Hematopoietic multipotent progenitor cell treated with erythropoietin and hydrocortisone succinate and interleukin-3 and kit ligand, for 6 days (in vitro differentiated cells): ENCODE results near the gene SLC2A3.
"Not testable (repeated sequence)": the region's sequence is repeated elsewhere in the genome, so short reads cannot be mapped to it uniquely, and the experiment has no call there.

Source experiments
- DNase-seq: peaks from one replicate; pipeline ENCODE4 v3.0.0-alpha.2; 2015

Gene SLC2A3

GRCh38 chr12:7915661-7916403, 20.2 kb downstream of the SLC2A3 start:
- DNase-seq, result peak; percentile 72

DNA sequence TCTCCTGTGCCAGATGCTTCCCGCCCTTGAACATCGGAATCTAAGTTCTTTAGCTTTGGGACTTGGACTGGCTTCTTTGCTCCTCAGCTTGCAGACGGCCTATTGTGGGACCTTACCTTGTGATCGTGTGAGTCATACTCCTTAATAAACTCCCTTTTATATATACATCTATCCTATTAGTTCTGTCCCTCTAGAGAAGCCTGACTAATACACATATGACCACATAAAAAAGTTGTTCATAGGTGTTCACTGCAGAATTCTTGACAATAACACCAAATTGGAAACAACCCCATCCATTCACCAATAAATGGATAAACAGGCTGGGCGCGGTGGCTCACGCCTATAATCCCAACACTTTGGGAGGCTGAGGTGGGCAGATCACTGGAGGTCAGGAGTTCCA, 25.9 kb downstream of the SLC2A3 start:
- not testable (repeated sequence) for DNase-seq

- peak; percentile 95 for DNase-seq
Measured at GRCh38 chr12:7907009-7907408, 29.0 kb downstream of the SLC2A3 start.

DNA sequence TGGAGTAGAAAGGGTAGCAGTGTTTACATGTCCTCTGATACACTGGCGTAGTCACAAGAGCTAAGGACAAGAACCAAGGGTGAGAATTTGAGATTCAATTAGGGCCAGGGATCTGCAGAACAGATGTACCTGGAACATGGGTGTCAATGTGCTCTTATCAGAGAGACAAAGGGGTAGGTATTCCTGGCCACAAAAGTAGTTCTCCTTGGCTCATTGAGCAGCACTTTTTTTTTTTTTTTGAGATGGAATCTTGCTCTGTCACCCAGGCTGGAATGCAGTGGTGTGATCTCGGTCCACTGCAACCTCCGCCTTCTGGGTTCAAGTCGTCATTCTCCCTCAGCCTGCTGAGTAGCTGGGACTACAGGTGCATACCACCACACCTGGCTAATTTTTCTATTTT, 29.7 kb downstream of the SLC2A3 start:
- not testable (repeated sequence) for DNase-seq

DNA sequence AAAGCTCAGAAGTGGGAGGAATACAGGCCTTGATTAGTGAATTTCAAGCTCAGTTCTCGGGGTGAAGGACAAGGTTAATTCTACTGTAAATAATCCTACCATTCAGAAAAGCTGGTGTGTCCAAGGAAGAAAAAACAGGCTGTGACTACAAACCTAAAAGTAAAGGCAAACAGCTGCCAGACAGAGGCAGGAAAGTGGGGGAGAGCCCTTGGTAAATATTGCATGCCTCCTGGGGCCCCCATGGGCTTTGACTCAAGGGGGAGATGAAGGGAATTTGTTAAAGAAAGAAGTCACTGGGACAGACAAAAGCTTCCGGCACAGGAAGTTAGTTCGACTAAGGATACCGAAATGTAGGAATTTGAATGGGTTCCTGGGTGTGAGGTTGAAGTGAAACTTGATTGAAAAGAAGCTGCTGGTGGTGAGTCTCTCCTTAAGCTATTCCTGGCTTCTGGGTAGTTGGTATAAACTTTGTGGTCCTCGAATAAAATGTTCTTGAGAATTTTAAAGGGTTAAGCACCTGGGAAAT, 30.3 kb downstream of the SLC2A3 start:
- DNase-seq, result not testable (repeated sequence)

DNA sequence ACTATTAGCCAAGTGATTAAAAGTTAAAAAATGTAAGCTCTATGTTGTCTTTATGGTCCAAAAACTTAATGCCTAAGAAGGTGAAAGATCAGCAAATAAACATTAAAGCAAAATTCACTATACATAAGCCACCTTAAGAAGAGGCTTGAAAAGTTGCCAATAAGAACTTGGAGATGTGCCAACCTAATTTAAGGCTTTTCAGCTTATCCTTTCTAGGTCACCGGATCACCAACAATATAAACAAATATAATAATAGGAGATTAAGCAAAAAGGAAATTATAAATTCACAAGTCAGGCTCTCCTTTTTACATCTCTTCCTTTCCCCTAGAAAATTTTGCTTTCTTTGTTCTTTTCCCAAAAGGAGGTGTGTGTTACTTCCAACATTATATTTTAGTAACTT, 30.9 kb downstream of the SLC2A3 start:
- peak; percentile 84 for DNase-seq

DNA sequence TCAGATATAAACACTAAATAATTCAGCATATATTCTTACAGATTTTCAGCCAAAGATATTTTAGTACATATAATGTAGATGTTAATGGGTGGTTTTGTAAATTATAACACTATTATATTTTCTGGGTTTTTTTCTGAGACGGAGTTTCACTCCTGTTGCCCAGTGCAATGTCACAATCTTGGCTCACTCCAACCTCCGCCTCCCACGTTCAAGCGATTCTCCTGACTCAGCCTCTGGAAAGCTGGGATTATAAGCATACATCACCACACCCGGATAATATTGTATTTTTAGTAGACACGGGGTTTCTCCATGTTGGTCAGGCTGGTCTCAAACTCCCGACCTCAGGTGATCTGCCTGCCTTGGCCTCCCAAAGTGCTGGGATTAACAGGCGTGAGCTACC, 33.6 kb downstream of the SLC2A3 start:
- DNase-seq, result not testable (repeated sequence)

DNA sequence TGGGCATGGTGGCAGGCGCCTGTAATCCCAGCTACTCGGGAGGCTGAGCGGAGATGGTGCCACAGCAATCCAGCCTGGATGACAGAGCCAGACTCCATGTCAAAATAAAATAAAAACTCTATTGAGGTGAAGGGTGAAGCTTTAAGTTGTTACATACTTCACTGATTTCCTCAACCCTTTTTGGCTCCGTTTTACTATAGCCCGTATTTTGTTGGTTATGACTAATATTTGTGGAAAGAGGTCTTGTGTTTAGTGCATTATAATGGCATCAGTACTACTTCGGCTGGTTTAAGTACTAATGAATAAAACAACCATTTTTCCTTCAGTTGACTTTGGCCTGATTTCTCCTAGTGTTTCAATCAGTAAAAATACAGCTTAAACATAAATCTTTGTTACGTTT, 36.2 kb downstream of the SLC2A3 start:
- no peak for DNase-seq

DNA sequence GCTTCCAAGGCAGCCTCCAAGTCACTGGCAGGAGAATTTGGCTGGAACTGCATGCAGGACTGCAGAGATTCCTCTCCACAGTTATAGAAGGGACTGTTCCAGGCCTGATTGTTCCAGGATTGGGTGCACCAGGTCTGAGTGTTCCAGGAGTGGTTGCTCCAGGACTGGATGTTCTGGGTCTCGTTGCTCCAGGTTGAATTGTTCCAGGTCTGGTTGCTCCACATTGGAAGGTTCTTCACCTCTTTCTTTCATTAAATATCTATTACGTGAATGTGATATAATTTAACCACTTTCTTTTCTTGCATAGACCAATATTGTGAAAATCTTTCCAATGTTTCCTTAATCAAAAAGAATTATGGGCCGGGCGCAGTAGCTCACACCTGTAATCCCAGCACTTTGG, 39.3 kb downstream of the SLC2A3 start:
- not testable (repeated sequence) for DNase-seq

GRCh38 chr12:7892186-7892980, 43.6 kb downstream of the SLC2A3 start:
- no peak for DNase-seq

DNA sequence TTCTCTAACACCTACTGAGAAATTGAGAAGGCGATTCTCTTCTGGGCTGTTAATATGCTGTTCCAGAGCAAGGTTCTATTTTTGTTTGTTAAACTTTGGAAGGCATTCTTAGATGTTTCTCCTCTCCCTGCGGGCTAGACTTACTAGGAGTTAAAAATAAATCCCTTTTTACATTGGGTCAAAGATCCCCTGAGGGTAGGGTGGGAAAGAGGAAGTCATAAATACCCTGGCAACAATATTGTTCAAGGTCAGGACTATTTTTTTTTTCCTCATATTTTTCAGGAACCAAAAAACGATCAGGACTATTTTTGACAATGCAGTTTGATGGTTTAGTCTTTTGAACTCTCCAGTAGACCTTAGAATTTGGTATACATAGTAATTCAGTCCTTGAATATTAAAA, 51.3 kb downstream of the SLC2A3 start:
- DNase-seq, result no peak

GRCh38 chr12:7881736-7882120, 54.3 kb downstream of the SLC2A3 start:
- not testable (repeated sequence) for DNase-seq

DNA sequence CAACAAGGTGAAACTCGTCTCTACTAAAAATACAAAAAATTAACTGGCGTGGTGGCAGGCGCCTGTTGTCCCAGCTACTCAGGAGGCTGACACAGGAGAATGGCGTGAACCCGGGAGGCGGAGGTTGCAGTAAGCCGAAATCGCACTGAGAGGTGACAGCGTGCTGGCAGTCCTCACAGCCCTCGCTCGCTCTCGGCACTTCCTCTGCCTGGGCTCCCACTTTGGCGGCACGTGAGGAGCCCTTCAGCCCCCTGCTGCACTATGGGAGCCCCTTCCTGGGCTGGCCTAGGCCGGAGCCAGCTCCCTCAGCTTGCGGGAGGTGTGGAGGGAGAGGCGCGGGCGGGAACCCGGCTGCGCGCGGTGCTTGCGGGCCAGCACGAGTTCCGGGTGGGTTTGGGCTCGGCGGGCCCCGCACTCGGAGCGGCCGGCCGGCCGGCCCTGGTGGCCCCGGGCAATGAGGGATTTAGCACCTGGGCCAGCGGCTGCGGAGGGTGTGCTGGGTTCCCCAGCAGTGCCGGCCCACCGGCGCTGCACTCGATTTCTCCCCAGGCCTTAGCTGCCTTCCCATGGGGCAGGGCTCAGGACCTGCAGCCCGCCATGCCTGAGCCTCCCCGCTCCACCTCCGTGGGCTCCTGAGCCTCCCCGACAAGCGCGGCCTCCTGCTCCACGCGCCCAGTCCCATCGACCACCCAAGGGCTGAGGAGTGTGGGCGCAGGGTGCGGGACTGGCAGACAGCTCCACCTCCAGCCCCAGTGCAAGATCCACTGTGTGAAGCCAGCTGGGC, 54.8 kb downstream of the SLC2A3 start:
- not testable (repeated sequence) for DNase-seq

- DNase-seq, result no peak
Measured at GRCh38 chr12:7879246-7879645, 56.7 kb downstream of the SLC2A3 start.

- no peak for DNase-seq
Measured at GRCh38 chr12:7877420-7877819, 58.6 kb downstream of the SLC2A3 start.

- peak; percentile 95 for DNase-seq
Measured at GRCh38 chr12:7872566-7873319, 63.2 kb downstream of the SLC2A3 start, which contains the start of gene SLC2A14. SLC2A14 (minus strand) TSS chr12:7872915; CDS start chr12:7869880, 3,035 bp downstream.

- no peak for DNase-seq
Measured at GRCh38 chr12:7870335-7870734, 65.7 kb downstream of the SLC2A3 start.
